Fibroblast of upper back skin (primary cell): ENCODE results near the gene ATP2B3.

Experiments
- DNase-seq: peaks from one replicate; pipeline ENCODE4 v3.0.0-alpha.2; 2013

Gene ATP2B3

DNA sequence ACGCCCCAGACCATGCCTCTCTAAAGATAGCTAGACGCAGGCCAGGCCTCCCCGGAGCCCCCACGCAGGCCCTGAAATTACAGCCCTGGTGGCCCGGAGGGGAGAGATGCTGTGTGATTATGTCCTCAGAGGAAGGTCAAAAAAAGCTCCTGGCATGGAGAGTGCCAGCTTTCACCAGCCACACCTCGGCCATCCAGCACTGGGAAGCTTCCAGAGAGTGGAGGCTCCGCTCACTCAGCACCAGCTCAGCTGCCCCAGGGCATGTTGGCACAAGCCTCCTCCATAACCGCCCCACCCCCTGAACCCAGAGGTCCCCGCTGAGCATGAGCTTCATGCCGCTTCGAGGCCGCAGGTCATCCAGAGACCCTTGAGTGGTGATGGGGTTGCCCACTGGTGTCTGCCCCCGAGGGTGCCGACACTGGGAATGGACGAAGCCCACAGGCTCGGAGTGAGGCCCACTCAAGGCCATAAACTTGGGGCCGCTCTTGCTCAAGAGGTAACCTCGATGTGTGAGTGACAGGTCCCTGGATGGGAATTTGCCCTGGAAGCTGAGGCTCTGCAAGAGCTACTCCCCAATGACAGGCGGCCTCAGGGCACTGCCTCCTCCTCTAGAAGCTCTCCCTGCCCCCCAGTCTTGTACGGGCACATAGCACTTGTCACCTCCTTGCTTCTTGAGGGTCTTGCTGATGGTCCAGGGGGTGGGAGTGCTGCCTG lies 27.1 kb upstream of the ATP2B3 start:
- no peak for DNase-seq

DNA sequence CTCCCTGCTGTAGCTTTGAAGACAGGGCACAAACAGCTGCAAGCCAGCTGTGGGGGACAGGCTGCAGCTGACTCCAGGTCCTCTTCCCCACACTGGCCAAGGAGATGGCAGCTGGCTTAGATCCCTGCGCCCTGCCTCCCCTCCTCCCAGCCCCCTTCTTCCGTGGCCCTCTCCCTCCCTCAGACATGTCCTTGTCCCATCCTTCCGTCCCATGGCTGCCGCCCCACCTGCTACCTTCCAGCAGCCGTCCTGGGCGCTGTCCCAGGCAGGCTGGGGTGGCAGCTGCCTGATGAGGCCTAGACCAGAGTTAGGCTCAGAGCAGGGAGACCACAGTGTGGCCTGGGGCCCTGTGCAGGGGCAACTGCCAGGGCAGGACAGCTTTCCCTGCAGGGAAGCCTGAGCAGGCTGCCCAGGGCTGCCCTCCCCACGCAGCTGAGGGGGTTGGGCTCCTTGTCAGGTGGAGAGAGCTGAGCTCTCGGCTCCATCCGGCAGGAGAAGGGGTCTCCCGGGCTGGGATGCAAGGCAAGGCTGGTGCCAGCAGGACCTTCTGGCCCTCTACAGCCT lies 26.0 kb upstream of the ATP2B3 start:
- no peak for DNase-seq

DNA sequence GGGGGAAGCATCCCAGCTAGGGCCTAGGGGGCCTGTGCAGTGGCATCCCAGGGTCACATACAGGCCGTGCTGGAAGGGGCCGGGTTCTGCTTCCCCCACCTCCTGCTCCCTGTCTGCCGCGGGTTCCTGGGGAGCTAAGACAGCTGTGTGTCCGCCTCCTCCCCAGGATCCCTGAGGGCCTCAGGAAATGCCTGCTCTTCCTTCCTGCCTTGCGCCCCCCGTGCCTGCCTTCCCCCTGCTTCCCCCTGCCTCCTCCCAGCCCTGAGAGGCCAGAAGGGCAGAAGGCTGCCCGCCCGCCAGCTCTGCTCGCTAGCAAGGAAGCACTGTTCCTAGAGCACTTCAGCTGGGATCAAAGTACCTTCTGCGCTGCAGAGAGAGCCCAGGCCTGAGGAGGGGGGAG lies 25.5 kb upstream of the ATP2B3 start:
- DNase-seq, result no peak

DNA sequence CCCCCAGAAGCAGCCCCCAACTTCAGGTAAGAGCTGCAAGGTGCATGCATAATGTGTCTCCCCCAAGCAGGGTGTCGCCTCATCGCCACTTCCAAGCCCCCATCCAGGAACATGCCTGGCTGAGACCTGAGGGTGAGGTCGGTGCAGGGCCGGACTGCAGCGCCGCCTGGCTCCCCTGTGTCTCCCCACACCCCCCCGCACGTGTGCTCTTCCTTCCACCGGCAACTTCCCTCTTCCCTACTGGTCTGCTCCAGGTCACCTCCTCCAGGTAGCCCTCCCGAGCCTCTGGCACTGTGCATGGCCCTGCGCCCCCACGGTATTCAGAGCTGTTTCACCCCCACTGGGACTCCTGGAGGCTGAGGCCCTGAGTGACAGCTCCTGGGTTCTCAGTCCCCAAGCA lies 24.9 kb upstream of the ATP2B3 start:
- no peak for DNase-seq

DNA sequence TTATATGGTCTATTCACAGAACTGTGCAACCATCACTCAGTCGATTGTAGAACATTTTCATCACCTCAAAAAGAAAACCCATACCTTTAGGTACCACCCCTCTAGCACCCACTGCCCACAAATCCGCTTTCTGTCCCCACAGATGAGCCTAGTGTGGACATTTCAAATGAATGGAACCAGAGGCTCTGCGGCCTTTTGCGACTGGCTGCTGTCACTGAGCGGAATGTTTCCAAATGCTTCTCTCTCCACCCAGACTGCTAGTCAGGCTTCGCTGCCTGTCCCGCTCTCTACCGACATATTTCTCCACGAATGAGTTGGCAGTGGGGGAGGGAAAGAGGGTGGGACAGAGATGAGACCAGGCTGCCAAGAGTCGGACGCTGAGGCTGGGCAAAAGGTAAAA lies 24.4 kb upstream of the ATP2B3 start:
- DNase-seq, result no peak

DNA sequence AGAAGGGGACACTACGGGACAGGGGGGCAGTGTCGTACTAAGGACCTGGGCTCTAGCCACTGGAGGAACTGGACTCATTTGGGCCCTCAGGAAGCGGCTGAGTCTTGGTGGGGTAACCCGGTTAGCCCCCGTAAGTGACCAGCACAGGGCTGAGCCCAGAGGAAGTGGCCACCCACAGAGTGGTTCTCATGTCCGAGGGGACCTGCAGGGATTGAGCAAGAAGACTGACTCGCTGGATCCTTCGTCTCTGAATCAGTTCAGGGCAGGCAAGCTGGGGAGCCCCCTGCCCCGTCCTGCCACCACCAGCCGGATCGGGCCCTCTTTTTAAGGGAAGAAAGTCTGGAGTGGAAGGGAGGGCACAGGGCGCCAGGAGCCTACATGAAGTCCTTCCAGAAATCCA lies 23.4 kb upstream of the ATP2B3 start:
- DNase-seq, result peak; percentile 37

DNA sequence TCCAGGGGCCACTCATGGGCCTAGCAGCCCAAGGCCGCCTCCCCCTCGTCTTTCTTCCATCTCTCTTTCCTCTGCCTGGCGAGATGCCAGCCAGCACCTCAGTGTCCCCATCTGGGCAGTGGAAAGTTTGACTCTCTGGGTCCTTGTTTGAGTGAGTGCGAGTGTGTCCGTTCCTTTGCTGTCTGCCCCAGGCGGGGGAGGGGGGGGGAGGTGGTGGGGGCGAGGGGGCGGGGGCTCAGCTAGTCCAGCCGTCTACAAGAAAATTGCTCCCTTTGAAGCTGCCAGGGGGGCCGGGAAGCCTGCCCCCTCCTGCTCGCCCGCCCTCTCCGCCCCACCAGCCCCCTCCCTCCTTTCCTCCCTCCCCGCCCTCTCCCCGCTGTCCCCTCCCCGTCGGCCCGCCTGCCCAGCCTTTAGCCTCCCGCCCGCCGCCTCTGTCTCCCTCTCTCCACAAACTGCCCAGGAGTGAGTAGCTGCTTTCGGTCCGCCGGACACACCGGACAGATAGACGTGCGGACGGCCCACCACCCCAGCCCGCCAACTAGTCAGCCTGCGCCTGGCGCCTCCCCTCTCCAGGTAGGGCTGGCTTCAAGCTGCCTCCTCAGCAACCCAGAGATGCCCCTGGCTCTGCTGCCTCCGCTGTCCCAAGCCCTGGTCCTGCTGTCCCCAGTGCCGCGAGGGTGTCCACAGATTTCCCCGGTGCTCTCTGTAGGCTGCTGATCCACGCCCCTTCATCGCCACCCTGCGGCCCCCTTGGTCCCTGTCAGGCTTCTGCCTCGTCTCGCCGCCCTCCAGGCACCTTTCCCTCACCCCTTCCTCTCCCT lies 22.7 kb upstream of the ATP2B3 start, which contains the start of gene BGN:
BGN (plus strand) TSS at position 440 of the 821 bp plus-strand sequence. CDS start 9,652 bp downstream, outside the sequence.
- DNase-seq, result peak; percentile 78

DNA sequence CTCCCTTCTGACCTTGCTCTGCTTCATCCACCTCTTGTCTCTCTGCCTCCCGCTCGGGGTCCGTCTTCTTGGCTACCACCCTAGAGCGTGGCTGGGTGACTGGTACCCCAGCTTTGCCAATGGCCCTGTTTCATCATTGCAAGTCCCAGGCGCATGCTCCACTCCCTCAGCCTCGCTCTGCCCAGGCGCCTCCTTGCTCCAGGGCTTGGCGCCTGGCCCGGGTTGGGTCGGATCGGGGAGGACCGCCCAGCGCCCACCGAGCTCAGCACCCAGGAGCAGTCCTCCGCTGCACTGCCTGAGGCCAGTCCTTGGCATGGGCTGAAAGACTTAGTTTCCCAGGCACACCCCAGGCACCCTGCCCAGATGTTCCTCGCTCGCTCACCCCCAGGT lies 22.1 kb upstream of the ATP2B3 start:
- DNase-seq, result peak; percentile 33

DNA sequence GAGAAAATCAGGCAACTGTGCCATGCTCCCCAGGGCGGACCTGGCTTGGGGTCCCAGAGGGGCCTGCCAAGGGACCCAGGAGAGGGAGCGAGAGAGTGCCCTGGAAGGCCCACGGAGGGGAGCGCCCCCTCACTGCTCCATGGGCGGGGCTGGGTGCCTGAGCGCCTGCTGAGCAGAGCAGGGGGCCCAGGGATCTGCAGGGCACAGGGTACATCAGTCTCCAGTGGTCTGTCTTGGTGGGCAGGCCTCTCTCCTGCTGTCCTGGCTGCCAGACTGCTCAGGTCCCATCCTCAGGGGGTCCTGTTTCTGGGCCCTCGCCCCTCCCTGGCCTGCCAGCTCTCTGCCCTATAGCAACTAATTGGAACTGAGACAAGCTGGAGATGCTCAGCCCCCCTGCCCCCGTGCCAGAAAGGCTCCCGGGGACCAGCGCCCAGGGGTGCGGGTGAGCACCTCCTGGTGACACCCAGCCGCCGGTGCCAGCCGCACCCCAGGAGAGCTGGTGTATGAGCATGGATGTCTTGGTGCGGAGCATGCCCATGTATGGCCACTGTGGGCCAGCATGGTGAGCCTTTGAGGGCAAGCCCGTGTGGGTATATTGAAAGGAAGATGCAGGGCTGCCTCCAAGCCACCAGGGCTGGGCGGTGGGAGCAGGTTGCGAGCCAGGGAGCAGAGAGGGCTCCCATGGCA lies 21.4 kb upstream of the ATP2B3 start:
- DNase-seq, result no peak

DNA sequence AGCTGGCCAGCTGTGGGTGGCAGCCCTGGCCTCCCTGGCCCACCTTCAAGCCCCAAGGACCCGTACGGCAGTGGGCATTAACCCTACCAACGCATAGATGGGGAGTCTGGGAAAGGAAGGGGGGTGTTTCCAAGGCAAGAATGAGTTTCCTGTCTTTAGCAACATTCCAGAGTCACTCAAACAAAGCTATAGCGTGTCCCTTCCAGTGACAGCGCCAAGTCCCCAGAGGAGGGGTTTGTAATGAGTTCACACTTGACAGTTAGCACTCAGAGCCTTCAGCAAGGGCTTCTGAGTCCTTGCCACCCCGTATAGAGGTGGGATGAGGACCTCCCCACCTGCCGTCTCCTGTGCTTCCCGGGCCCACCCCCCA lies 20.9 kb upstream of the ATP2B3 start:
- no peak for DNase-seq

DNA sequence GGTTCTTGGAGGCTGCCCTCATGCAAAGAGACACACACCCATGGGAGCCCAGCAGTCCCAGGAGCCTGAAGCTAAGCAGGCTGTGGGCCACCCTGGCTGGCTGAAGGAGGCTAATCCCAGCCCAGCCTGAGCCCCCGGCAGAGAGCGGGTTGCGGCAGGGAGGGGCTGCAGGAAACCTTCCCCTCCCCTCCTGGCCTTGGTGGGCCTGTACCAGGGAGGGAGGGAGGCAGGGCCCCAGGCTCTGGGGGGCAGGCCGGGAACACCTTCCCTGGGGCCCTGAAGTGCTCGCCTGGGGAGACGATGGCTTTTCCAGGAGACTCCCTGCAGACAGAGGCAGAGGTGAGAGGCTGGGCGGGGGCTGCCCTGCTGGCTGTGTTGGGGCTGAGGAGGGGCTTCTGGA lies 19.0 kb upstream of the ATP2B3 start:
- no peak for DNase-seq

DNA sequence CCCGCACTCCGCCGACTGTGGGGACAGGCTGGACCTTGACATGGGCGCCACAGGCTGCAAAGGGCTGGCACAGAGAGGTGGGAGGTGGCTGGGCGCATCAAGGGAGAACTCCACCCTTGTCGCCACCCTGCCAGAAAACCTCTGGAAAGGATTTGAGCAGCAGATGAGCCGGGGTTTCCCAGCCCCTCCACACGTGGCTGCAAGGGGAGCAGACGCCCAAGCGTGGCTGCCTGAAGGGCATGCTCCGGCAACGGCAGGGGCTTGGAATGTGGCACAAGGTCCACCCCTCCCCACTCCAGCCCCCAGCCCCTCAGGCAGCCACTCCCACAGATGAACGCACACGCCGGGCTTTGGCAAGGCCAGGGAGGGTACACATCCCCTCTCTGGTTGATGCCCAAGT lies 18.1 kb upstream of the ATP2B3 start:
- DNase-seq, result no peak

DNA sequence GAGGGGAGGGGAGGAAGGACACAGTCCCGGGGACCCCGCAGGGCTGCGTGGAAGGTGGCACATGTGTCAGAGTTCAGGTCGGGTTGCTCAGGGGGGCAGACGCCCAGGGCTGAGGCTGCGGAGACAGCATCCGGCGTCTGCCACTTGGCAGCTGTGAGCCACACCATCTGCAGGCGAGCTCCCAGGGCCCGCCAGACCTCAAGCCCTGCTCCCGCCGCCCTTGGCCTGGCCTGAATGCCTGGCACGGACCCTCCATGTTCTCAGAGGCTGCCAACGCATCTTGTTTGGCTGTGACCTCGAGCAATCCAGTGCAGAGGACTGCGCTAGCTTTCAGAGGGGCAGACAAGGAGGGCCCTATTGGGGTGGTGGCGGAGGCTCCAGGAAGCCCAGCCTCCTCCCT lies 17.6 kb upstream of the ATP2B3 start:
- no peak for DNase-seq

DNA sequence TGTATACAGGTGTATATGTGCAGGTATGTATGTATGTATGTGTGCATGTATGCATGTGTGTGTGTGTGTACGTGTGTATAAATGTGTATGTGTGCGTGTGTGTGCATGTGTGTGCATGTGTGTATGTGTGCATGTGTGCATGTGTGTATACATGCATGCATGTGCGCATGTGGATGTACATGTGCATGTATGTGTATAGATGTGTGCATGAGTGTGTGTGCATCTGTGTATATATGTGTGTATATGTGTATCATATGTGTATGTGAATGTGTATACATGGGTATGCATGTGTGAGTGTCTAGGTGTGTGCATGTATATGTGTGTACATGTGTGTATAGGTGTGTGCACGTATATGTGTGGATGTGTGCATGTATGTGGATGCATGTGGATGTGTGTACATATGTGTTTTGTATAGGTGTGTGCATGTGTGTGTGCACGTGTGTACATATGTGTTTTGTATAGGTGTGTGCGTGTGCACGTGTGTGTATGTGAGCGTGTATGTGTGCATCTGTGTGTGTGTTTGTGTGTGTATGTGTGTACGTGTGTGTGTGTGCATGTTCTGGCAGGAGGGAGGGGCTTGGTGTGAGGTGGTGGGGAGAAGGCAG lies 16.7 kb upstream of the ATP2B3 start:
- DNase-seq, result no peak

DNA sequence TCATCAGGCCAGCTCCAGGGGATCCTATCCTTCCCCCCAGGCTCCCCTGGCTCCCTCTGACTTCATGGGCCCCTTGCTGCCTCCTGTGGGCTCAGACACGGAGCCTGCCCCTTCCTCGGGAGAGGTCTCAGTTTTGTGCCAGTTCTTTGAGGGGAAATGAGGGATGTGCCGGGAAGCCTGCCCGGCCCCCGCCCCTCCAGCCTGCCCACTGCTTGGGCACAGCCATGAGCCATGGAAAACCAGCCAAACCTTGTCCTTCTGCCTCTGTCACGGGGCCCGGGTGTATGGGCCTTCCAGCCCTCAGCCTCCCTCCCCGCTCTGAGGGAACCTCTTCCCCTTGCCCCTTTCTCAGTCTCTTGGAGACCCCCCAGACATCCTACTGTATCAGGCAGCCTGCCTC lies 15.9 kb upstream of the ATP2B3 start:
- DNase-seq, result no peak

DNA sequence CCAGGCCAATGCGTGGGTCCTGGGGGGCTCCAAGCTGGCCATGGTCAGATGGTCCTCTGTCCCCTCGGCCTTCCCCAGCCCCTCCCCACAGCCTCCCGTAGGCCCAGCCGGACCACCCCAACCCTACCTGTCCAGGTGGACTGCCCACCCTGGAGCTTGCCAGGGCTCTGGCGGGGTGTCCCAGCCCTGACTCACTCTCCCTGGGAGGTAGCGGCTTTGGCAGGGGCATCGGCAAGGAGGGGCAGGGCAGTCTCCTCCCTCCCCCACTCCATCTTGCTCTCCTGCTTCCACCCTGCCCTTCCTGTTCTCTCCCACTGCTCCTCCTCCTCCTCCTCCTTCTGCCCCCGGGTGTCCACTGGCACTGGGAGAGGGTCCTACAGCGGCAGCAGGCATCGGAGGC lies 15.3 kb upstream of the ATP2B3 start:
- DNase-seq, result no peak

DNA sequence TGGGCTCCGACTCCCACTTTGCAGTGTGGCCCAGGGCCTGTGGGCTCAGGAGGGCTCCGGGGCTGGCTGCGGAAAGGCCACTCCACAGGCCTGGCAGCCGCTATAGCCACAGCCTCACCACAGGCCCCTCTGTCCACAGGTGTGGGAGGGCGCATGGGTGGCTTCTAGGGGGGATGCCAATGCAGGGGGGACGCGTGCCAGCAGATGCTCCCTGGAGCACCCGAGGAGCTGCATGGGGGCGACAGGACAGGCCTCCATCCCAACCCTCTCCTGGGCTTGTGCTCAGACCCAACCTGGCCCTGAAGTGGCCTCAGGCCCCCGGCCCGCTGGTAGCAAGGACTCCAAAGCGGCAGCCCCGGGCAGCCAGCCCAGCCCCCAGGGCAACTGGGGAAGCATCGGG lies 14.6 kb upstream of the ATP2B3 start:
- DNase-seq, result no peak

DNA sequence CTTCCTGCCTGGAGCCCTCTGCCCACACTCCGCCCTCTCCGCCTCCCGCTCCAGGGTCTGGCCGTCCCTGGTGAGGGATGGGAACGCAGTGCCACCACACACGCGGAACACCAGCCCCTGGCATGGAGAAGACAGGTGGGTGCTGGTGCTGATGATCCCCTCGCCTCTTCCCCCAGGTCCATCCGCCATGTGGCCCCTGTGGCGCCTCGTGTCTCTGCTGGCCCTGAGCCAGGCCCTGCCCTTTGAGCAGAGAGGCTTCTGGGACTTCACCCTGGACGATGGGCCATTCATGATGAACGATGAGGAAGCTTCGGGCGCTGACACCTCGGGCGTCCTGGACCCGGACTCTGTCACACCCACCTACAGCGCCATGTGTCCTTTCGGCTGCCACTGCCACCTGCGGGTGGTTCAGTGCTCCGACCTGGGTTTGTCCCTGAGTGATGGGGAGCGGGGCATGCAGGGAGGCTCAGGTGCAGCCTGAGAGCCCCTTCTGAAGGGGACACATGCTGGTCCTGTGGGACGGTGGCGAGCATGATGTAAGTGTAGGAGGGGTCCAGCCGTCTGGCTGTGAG lies 12.9 kb upstream of the ATP2B3 start:
- DNase-seq, result no peak

DNA sequence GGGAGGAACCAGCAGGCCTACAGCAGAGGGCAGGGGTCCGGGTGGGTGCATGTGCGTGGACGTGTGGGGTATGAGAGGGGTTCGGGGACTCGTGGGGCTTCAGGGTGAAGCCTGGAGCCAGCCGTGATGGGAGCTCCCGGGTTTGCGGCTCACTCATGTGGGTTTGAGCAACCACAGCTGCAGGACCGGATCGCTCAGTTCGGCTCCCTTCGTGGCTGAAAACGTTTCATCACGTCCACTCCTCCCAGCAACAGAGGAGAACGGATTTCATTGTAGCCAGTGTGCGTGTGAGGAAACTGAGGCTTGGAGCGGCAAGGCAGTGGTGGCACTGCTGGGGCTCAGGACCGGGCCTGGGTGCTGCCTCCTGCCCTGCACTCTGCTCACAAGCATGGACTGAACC lies 12.1 kb upstream of the ATP2B3 start:
- DNase-seq, result no peak

DNA sequence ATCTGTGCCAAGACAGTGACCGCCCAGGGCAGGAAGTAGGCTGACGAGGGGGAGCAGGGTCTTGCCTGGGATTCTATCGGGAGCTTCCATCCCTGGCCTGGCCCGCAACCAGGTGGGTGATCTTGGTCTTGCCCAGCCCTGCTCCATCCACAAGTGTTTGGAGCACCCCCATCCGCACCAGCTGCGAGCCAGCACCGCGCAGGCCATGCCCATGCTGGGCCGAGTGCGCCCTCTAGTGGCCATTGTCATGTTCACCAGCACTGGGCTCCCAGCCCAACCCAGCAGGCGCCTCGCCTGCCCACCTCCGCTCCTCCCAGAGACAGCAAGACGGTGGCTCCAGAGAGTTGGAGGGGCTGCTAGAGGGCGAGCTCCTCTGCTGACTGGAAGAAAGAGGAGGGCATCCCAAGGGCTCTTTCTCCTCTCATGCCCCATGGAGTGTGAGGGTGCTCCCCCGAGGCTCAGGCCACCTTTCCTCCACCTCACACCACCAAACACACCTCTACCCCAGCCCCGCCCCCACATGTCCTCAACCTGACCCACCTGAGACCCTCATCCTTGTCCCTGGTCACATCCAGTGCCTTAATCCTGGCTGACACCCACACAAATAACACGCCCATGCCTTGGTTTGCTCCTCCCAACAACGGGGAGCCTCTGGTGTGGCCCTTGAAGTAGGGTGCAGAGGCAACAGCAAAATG lies 9.8 kb upstream of the ATP2B3 start:
- DNase-seq, result peak; percentile 68

DNA sequence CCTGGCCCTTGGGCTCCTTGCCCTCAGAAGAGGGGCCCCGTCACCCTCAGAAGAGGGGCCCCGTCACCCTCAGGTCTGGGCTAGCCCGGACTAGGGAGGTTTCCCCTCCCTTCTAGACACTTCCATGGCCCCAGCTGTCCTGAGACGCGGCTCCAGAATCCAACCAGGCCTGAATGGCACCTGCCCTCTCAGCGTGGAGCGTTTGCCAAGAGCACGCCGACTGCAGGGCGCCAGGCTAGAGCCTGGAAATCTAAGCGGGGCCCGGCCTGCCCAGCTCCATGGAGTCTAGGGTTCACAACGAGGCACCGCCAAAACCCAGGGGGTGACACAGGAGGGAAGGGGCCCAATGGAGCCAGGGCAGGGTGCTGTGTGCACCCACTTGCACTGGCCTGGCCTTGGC lies 7.8 kb upstream of the ATP2B3 start:
- DNase-seq, result no peak

DNA sequence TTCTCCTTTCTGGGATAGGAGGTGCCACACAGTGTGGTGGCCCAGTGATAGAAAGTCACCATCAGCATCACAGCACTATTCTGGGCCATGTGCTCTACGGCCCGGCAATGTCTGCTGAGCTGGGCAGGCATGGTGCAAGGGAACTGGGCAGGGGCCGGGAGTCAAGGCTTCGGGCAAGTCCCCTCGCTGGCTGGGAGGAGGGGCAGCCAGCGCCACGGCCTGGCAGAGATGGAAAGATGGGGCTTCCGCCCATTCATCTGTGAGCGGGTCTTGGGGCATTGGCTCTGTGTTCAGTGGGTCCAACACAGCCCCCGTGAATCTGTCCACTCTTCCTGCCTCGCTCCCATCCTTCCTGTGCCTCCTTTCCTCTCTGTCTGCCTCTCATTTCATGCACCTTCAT lies 7.1 kb upstream of the ATP2B3 start:
- no peak for DNase-seq
